HG03354 (cell line): ENCODE measurements around the gene ATP6V0A4.
"Not testable (repeated sequence)": the region's sequence is repeated elsewhere in the genome, so short reads cannot be mapped to it uniquely, and the experiment has no call there.

Experiments used
- ATAC-seq: cut with Tn5 transposase; IDR thresholded peaks from one replicate; pipeline ENCODE4 v1.9.1; 2021; ENCODE audit warnings: mild to moderate bottlenecking; ENCODE audit not compliant: unreplicated experiment, poor library complexity, severe bottlenecking

ATP6V0A4 gene

GRCh38 chr7:138797715-138798320 lies at the start of gene ATP6V0A4, which contains the start of gene TMEM213:
ATP6V0A4 (minus strand) TSS chr7:138798196; CDS start chr7:138771247, 26,949 bp downstream.
TMEM213 (plus strand) TSS chr7:138797994; CDS start chr7:138798105, 111 bp downstream.
- ATAC-seq, result no peak

GRCh38 chr7:138845711-138846110 lies 47.7 kb upstream of the ATP6V0A4 start:
- ATAC-seq, result no peak

DNA sequence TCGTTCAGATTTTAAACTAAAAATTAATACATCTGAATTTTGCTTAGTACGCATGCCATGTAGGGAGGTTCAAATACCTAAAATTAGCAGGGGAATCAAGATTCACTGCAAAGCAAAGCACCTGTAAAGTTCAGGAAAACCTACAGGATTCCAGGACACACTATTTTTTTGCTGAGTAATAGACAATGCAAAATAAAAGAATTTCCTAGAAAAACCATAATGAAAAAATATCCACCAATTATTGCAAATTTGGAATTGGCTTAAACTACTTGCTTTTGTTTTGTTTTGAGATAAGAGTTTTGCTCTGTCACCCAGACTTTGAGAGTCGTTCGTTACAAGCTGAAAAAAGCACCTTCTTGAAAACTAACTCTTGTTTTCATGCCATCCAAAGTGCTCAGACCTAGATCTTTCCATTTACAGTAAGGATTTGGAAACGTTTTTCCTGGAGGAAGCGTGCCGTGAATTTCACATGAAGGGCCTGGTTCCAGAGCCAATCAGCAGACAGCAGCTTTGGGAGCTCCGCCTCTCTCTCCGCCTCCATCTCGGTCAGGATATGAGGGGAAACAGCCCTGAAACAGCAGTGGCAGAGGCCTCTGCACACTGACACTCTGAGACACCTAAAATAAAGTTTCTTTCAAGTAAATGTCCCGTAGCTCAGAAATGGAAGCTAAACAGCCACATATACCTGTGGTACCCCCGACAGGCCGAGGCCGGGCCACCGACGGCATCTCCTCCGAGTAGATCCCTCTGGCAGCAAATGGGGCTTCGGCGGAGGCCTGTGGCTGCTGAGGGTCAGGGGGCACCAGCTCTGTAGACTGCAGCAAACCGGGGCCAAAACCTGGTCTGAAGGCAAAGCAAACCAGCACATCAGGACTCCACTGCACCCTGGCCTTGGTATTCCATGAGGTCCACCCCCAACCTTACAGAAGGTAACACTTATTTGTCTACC lies 45.9 kb upstream of the ATP6V0A4 start:
- no peak for ATAC-seq

DNA sequence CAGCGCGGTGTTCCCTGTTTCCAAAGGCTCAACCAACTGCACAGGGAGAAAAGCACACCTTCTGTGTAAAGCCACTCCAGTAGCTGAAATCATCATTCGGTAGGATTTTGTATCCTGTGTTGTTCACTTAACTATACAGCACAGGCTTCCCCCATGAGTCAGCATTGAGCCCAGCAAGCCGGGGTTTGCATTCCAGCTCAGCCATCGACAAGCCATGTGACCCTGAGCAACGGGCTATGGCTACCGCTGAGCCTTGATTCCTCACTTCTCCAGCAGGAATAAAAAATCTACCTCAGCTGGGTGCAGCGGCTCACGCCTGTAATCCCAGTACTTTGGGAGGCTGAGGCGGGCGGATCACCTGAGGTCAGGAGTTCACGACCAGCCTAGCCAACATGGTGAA lies 44.1 kb upstream of the ATP6V0A4 start:
- ATAC-seq, result no peak

- no peak for ATAC-seq
Observed at GRCh38 chr7:138838166-138838565, 40.2 kb upstream of the ATP6V0A4 start.

GRCh38 chr7:138837627-138838026 lies 39.6 kb upstream of the ATP6V0A4 start:
- no peak for ATAC-seq

- no peak for ATAC-seq
Observed at GRCh38 chr7:138835087-138835486, 37.1 kb upstream of the ATP6V0A4 start.

DNA sequence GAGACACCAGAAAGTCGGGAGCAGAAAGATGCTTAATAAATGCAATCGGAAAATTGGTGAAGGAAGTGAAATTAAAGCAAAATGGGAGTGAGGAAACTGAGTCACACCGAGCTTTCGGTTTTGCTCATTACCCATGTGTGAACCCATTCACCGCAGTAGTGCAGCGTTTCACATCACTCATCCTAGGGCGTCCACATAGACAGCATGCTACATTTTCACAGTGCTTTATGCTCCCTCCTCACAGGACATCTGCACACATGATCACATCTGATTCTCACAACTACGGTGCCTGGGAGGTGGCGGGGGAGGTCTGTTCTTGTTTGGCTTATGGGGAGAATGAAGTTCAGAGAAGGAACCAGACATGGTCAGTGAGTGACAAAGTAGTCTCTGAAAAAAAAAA lies 36.6 kb upstream of the ATP6V0A4 start:
- ATAC-seq, result no peak

DNA sequence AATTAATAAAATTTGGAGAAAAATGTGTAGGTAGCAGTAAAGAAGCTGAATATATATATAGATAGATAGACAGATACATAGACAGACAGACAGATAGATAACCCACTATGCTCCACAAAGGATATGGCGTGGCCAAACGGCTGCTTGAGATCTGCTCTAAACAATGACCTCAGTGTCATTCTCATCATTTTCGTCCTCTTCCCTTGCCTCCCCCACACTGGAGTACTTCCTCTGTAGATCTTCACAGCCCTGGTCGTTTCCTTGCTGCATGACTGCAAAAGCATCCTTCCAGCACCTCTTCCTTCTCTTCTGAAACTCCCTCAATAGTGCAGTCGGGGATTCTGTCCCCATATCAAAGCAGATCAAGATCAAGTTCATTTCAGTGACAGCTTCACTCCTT lies 35.6 kb upstream of the ATP6V0A4 start:
- no peak for ATAC-seq

DNA sequence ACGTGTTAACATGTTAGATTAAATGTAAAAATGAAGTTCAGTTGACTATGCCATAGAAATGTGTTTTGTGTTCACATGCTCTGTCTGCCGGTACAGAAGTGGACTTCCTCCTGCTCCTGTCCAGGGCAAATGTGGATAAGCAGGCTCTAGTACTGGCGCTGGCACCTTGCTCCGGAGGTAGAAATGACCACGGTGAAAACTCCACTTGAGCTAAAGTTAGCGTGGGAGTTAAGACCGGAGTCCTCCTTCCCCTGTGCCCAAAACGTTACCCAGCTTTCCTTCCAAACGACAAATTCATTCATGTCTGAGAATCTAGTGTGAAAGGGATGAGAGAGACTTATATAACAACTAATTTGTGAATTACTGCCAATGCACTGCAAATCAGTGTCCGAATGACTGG lies 35.0 kb upstream of the ATP6V0A4 start:
- no peak for ATAC-seq

DNA sequence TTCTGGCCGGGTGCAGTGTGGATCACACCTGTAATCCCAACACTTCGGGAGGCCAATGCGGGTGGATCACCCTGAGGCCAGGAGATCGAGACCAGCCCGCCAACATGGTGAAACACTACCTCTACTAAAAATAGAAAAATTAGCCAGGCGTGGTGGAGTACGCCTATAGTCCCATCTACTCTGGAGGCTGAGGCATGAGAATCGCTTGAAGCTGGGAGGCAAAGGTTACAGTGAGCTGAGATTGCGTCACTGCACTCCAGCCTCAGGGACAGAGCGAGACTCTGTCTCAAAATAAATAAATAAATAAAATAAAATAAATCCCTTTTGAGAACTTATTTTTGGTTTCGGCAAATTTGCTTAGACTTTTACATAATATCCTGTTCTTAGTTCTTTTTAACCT lies 31.3 kb upstream of the ATP6V0A4 start:
- ATAC-seq, result no peak

DNA sequence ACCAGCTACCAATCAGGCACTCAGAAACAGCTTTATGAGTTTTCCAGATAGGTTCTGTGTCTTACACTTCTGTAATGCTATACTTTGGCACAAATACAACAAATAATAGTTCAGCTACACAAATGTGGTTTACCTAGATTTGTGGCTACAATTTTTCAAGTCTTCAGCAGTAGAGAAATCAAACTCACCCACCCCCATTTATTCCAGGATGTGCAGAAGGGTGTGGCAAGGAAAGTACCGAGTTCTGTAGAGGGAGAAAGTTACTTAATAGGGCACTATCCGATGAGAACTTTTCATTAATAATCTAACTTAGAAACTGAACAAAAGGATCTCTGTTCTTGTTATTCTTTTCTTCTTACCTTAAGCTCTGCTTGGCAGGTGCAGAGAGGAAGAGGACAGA lies 30.3 kb upstream of the ATP6V0A4 start:
- no peak for ATAC-seq

DNA sequence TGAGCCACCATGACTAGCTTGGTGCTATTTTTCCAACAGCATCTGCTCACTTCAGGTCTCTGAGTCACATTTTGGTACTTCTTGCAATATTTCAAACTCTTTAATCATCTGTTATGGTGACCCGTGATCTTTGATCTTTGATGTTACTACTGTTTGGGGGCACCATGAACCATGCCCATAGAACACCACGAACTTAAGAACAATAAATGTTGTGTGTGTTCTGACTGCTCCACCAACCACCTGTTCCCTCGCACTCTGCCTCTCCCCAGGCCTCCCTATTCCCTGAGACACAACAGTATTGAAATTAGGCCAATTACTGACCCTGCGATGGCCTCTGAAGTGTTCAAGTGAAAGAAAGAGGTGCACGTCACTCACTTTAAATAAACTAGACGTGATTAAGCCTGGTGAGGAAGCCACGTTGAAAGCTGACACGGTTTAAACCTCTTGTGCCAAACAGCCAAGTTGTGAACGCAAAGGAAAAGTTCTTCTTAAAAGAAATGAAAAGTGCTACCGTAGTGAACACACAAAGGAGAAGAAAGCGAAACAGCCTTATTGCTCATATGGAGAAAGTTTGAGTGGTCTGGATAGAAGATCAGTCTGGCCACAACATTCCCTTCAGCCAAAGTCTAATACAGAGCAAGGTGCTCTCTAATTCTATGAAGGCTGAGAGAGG lies 27.2 kb upstream of the ATP6V0A4 start:
- ATAC-seq, result no peak

DNA sequence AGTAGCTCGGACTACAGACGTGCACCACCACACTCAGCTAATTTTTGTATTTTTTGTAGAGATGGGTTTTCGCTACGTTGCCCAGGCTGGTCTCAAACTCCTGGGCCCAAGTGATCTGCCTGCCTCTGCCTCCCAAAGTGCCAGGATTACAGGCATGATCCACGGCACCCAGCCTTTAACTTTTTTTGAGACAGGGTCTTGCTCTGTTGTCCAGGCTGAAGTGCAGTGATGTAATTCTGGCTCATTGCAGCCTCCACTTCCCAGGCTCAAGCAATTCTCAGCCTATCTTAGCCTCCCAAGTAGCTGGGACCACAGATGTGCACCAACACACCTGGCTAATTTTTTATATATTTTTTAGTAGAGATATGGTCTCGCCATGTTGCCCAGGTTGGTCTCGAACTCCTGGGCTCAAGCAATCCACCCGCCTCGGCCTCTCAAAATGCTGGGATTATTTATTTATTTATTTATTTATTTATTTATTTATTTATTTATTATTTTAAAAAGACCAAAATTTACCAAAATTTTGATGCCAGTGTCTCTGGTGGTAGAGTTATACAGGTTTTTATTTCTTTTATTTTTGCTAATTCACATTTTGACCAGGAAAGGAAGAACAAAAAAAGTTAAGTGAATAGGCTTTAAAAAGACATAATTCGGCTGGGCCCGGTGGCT lies 25.0 kb upstream of the ATP6V0A4 start:
- ATAC-seq, result no peak

DNA sequence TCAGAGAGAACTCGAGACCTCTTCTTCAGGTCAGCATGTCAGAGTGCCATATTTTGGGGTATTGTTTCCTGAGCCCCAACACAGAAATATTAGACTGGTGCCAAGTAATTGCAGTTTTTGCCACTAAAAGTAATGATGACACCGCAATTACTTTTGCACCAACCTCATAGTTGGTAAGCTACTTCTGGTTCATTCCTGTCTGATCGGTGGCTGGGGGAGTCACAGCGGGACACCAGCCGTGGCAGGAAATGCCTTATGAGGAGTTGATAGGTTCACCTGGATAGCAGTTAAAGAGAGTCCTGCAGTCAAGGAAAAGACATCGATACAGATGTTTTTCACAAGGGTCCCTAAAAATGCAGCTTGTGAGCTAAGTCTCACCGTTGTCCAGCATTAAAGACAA lies 23.9 kb upstream of the ATP6V0A4 start:
- no peak for ATAC-seq

DNA sequence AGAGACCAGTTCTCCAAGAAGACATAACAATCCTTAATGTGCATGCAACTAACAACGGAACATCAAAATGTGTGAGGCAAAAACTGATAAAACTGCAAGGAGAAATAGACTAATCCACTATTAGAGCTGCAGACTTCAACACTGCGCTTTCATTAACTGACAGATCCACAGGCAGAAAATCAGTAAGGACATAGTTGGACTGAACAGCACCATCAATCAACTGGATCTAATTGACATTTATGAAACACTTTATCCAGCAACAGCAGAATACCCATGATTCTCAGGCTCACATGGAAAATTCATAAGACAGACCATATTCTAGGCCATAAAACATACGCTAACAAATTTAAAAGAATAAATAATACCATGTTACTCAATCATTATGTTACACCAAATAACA lies 21.6 kb upstream of the ATP6V0A4 start:
- ATAC-seq, result no peak

GRCh38 chr7:138816650-138817049 lies 18.7 kb upstream of the ATP6V0A4 start:
- ATAC-seq, result no peak

DNA sequence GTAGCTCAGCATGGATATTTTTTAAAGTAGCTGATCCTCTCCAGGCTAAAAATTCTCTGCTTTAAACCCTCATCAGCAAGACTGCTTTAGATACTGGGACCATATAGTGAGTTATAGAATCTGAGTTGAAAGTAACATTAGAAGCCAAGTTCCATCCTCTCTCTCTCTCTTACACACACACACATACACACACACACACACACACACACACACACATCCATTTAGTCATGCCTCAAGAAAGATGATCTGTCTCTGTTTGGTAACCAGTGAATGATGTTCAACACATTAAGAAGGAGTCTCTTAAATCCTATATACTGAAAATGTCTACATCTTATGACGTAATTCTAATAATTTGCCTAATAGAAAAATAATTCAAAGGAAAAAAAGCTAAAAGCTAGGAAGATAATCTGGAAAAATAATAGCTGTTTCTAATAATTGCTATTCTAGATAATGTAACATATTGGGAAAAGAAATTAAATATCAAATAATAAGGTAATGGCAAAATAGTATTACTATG lies 16.9 kb upstream of the ATP6V0A4 start:
- no peak for ATAC-seq

DNA sequence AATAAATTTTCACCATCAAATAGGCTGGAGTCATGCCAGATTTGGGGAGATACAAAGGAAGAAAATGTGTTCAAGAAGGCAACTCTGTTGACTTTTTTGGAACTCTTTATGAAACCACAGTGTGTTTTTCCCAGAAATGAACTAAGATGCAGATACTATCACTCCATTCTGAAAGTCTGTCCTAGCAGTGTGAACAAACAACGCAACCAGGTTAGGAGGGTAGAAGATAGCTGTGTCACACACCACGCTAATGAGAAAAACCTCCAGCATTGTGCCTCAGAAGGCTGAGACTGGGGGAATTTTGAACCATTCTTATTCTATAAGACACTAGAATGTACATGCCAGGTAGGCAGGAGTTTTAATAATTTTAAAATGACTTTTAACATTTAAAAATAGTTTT lies 15.9 kb upstream of the ATP6V0A4 start:
- no peak for ATAC-seq

DNA sequence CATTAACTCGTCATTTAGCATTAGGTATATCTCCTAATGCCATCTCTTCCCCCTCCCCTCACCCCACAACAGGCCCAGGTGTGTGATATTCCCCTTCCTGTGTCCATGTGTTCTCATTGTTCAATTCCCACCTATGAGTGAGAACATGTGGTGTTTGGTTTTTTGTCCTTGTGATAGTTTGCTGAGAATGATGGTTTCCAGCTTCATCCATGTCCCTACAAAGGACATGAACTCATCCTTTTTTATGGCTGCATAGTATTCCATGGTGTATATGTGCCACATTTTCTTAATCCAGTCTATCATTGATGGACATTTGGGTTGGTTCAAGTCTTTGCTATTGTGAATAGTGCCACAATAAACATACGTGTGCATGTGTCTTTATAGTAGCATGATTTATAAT lies 13.3 kb upstream of the ATP6V0A4 start:
- ATAC-seq, result not testable (repeated sequence)
